PC-3 (cell line): ENCODE measurements around the gene NYAP2. TPM values are rescaled to one million over a fixed set of nuclear protein-coding genes. Genes with fewer than 3 reads are reported as not detected.

Experiments used
- ATAC-seq: fragments of 200-7000 bp; cut with Tn5 transposase; 2 replicates; pipeline ENCODE4 v1.9.1; 2020; ENCODE audit warnings: mild to moderate bottlenecking, moderate library complexity
- BruUV-seq: library from RNA; stranded (reverse); fragments of 400-500 nt; replicated peaks from 2 replicates; lab custom pipeline; 2021; lab: Mats Ljungman, UMichigan
- CTCF ChIA-PET: fragments of 300-600 bp; sonication (Branson Sonifier 250); formaldehyde crosslinking; loops from one replicate; lab custom pipeline; 2022; ENCODE audit warnings: antibody characterized with exemption; lab: Charles Lee
- POLR2A ChIA-PET: fragments of 300-600 bp; sonication (Branson Sonifier 250); formaldehyde crosslinking; loops from one replicate; lab custom pipeline; 2022; ENCODE audit warnings: antibody characterized with exemption; ENCODE audit not compliant: unreplicated experiment; lab: Charles Lee
- DNase-seq: peaks from one replicate; pipeline ENCODE4 v3.0.0-alpha.2; 2015
- H2AFZ ChIP-seq: fragments of 300-600 bp; sonication (generic); 2 replicates; pipeline ENCODE4 v1.6.0; 2016; ENCODE audit warnings: antibody characterized with exemption, low read length
- H3F3A ChIP-seq: fragments of 300-600 bp; sonication (generic); one replicate; pipeline ENCODE4 v1.6.0; 2017; ENCODE audit warnings: antibody characterized with exemption, low read length, control low read depth, mild to moderate bottlenecking; ENCODE audit not compliant: unreplicated experiment
- H3K27ac ChIP-seq: fragments of 300-600 bp; sonication (generic); 2 replicates; pipeline ENCODE4 v1.5.1; 2016; ENCODE audit warnings: mild to moderate bottlenecking, low read length
- H3K27me3 ChIP-seq: fragments of 300-600 bp; sonication (generic); 2 replicates; pipeline ENCODE4 v1.6.1; 2016; ENCODE audit warnings: low read length, mixed read lengths
- H3K36me3 ChIP-seq: fragments of 300-600 bp; sonication (generic); 2 replicates; pipeline ENCODE4 v1.6.1; 2016; ENCODE audit warnings: low read depth, mixed run types, low read length, mixed read lengths
- H3K4me1 ChIP-seq: fragments of 300-600 bp; sonication (generic); 2 replicates; pipeline ENCODE4 v1.5.1; 2016; ENCODE audit warnings: low read length; ENCODE audit not compliant: insufficient read depth
- H3K4me2 ChIP-seq: fragments of 300-600 bp; sonication (generic); 2 replicates; pipeline ENCODE4 v1.6.0; 2016; ENCODE audit warnings: low read length
- H3K4me3 ChIP-seq: fragments of 300-600 bp; sonication (generic); 2 replicates; pipeline ENCODE4 v1.5.1; 2016; ENCODE audit warnings: mild to moderate bottlenecking, low read length, mixed read lengths
- H3K79me2 ChIP-seq: fragments of 300-600 bp; sonication (generic); 2 replicates; pipeline ENCODE4 v1.6.1; 2017; ENCODE audit warnings: low read length, mixed read lengths
- H3K9ac ChIP-seq: fragments of 300-600 bp; sonication (generic); 2 replicates; pipeline ENCODE4 v1.6.0; 2016; ENCODE audit warnings: mild to moderate bottlenecking, low read length
- H3K9me2 ChIP-seq: fragments of 300-600 bp; sonication (generic); replicated peaks from 2 replicates; pipeline ENCODE4 v1.6.1; 2016; ENCODE audit warnings: mixed run types, low read length, mixed read lengths
- H3K9me3 ChIP-seq: fragments of 300-600 bp; sonication (generic); 2 replicates; pipeline ENCODE4 v1.6.1; 2016; ENCODE audit warnings: low read length, mixed read lengths
- H4K20me1 ChIP-seq: fragments of 300-600 bp; sonication (generic); 2 replicates; pipeline ENCODE4 v1.6.1; 2016; ENCODE audit warnings: low read length, mixed read lengths
- EZH2 ChIP-seq: fragments of 300-600 bp; sonication (generic); IDR thresholded peaks from one replicate; pipeline ENCODE4 v1.6.1; 2017; ENCODE audit warnings: antibody characterized with exemption, mild to moderate bottlenecking, low read length; ENCODE audit not compliant: unreplicated experiment
- EZH2phosphoT487 ChIP-seq: fragments of 300-600 bp; sonication (generic); IDR thresholded peaks from 2 replicates; pipeline ENCODE4 v1.6.1; 2018; ENCODE audit warnings: mild to moderate bottlenecking, antibody characterized with exemption, low read length, borderline replicate concordance
- intact Hi-C: fragments of 100-400 bp; cut with micrococcal nuclease; formaldehyde crosslinking; loops from 2 replicates; pipeline ENCODE4 v1.9.0; 2023
- total RNA-seq: library from RNA; depleted of rRNA; stranded (reverse); fragments of >200 nt; gene quantifications from 2 replicates; pipeline ENCODE4 v1.2.3, GENCODE V29; 2014
- TF ChIP-seq, protein P1 (sequence below): fragments of 300-600 bp; sonication (generic); conservative IDR thresholded peaks from 2 replicates; pipeline ENCODE4 v1.5.1; 2017; ENCODE audit warnings: antibody characterized with exemption, low read depth, mild to moderate bottlenecking, low read length

Gene NYAP2
- total RNA-seq, 1 experiment from 2014 or later: not detected

DNA sequence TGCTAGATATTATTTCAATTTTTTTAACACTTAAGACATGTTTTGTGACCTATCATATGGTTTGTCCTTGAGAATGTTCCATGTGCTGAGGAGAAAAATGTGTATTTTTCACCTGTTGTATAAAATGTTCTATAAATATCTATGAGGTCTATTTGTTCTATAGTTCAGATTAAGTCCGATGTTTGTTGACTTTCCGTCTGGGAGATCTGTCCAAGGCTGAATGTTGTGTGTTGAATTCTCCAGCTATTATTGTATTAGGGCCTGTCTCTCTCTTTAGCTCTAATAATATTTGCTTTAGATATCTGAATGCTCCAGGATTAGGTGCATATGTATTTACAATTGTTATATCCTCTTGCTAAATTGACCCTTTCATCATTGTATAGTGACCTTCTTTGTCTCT, 144.1 kb downstream of the NYAP2 start:
- Histone ChIP-seq H3K9me3 (no peaks in the 10 kb centered on the region), H3K27ac (no peak overlapping the region), H4K20me1 (no peaks in the 10 kb centered on the region), H3K27me3 (peaks cover 9% of the 10 kb centered on the region; the same call in 1 of the 2 replicates), H3K4me3 (no peak overlapping the region), H3F3A (no peaks in the 10 kb centered on the region), H3K4me2 (no peak overlapping the region), H2AFZ (no peak overlapping the region), H3K9ac (no peak overlapping the region), H3K36me3 (no peaks in the 10 kb centered on the region), H3K9me2 (no peaks in the 10 kb centered on the region), H3K79me2 (no peaks in the 10 kb centered on the region), H3K4me1 (no peaks in the 10 kb centered on the region)
- ATAC-seq: no peak
- TF ChIP-seq, protein P1, sequence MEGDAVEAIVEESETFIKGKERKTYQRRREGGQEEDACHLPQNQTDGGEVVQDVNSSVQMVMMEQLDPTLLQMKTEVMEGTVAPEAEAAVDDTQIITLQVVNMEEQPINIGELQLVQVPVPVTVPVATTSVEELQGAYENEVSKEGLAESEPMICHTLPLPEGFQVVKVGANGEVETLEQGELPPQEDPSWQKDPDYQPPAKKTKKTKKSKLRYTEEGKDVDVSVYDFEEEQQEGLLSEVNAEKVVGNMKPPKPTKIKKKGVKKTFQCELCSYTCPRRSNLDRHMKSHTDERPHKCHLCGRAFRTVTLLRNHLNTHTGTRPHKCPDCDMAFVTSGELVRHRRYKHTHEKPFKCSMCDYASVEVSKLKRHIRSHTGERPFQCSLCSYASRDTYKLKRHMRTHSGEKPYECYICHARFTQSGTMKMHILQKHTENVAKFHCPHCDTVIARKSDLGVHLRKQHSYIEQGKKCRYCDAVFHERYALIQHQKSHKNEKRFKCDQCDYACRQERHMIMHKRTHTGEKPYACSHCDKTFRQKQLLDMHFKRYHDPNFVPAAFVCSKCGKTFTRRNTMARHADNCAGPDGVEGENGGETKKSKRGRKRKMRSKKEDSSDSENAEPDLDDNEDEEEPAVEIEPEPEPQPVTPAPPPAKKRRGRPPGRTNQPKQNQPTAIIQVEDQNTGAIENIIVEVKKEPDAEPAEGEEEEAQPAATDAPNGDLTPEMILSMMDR: no peak
- TF ChIP-seq EZH2phosphoT487 (no peak), EZH2 (no peak)
- BruUV-seq: no TSS peak
- DNase-seq: no peak
- ChIA-PET CTCF (no interaction called here), POLR2A (no interaction called here)
- intact Hi-C loops: no loop called here

GRCh38 chr2:225556461-225556860, 157.0 kb downstream of the NYAP2 start:
- H3K9me3 ChIP-seq: no peaks in the 10 kb centered on the region
- H3K36me3 ChIP-seq: no peaks in the 10 kb centered on the region
- no peak for TF ChIP-seq EZH2phosphoT487
- TF ChIP-seq, protein P1: peak; percentile 36; the same call in 1 of the 2 replicates
- intact Hi-C loops: loop anchor here (10.0 kb wide), 1 partner anchor 432 kb away; no protein-coding TSS in a partner anchor
- H3K79me2 ChIP-seq: no peaks in the 10 kb centered on the region
- no peak overlapping the region for H3K9ac ChIP-seq
- H2AFZ ChIP-seq: no peak overlapping the region
- no peak overlapping the region for H3K4me2 ChIP-seq
- ATAC-seq (no peak), DNase-seq (peak; percentile 5)
- H3K9me2 ChIP-seq: no peaks in the 10 kb centered on the region
- no peaks in the 10 kb centered on the region for H4K20me1 ChIP-seq
- ChIA-PET CTCF (no interaction called here), POLR2A (no interaction called here)
- peaks cover 7% of the 10 kb centered on the region; the same call in 1 of the 2 replicates for H3K4me1 ChIP-seq
- no peak overlapping the region for H3K27ac ChIP-seq
- peaks cover 15% of the 10 kb centered on the region; the same call in 1 of the 2 replicates for H3K27me3 ChIP-seq
- H3K4me3 ChIP-seq: no peak overlapping the region
- H3F3A ChIP-seq: no peaks in the 10 kb centered on the region
- BruUV-seq: no TSS peak

DNA sequence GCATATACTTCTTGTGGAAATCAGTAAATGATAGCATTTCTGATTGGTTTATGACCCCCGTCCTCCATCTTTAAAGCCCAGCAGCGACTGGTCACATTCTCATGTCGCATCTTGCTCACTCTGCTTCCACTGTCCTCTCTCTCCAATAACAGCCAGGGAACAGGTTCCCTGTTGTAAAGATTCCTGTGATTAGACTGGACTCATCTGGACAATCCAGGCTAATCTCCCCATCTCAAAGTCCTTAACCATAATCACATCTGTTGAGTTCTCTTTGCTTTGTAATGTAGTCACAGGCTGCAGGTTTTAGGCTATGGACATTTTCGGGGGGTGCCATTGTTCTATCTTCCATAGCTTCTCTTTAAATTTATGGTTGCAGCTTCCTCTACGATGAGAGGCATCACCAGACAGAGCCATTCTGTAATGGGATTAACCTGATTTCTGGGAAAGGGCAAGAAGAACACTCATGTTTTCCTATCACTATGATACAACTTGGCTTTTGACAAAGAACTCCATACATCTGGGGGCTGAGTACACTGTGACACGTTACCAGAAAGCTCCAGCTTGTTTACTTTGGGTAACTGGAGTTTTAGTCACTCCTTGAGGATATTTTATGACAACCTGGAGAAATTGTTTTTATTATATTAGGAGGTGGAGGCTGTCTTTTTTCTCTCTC, 159.0 kb downstream of the NYAP2 start:
- no peaks in the 10 kb centered on the region for H3K9me3 ChIP-seq
- peaks cover 7% of the 10 kb centered on the region; the same call in 1 of the 2 replicates for H3K4me1 ChIP-seq
- H3F3A ChIP-seq: no peaks in the 10 kb centered on the region
- H3K79me2 ChIP-seq: no peaks in the 10 kb centered on the region
- H3K27ac ChIP-seq: no peak overlapping the region
- H3K9ac ChIP-seq: no peak overlapping the region
- ChIA-PET POLR2A (no interaction called here), CTCF (no interaction called here)
- no peak overlapping the region for H2AFZ ChIP-seq
- no TSS peak for BruUV-seq
- peaks cover 35% of the 10 kb centered on the region for H3K27me3 ChIP-seq
- DNase-seq (peak; percentile 17), ATAC-seq (peak; percentile 73)
- H3K4me3 ChIP-seq: no peak overlapping the region
- H4K20me1 ChIP-seq: no peaks in the 10 kb centered on the region
- no peaks in the 10 kb centered on the region for H3K36me3 ChIP-seq
- no peak overlapping the region for H3K4me2 ChIP-seq
- TF ChIP-seq EZH2phosphoT487 (no peak), EZH2 (no peak)
- TF ChIP-seq, protein P1: no peak
- H3K9me2 ChIP-seq: no peaks in the 10 kb centered on the region
- intact Hi-C loops: loop anchor here (10.0 kb wide), 1 partner anchor 434 kb away; no protein-coding TSS in a partner anchor
